Measurements from ENCODE around the gene ZDHHC1. TPM values are rescaled to one million over a fixed set of nuclear protein-coding genes. Genes with fewer than 3 reads are reported as not detected.

Gene ZDHHC1
- total RNA-seq, 1 donor from 2014 or later, result 12.8 TPM

DNA sequence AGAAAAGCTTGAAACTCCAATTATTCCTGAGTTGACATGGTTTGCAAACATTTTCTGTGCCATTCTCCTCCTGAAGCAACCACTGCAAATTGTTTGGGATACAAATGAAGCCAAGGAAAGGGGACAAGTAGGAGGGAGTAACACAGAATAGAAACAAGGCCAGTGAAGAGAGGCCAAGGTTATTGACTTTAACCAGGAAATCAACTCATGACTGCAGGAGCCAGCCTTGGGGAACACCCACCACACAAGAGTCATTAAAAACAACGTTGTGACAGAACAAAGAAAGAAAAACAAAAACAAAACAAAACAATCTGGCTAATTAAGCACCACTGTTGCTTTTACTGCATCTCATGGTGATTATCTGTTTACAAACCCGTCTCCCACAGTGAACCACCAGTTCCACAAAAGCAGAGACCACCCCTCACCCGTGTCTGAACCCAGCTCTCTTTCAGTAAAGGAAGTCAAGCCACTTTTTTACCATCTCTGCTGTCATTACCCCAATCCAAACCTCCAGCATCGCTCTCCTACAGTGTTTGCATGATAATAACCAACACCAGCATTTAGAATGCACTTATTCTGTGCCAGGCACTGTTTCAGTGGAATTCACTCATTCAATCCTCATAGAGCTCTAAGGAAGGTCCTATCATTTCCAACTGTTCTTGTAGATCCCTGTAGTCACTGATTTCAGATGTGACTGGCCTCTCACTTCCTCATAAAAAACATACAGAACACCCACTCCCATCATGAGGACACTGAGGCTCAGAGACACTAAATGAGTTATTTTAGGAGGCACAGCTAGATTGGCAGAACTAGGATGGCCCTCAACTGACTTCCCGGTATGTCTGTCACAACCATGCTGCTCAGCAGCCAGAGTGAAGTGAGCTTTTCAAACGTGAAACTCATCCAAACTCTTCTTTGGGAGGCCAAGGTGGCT, 2.0 kb downstream of the ZDHHC1 start:
- DNase-seq (ENCODE audit: low read depth), result no peak

DNA sequence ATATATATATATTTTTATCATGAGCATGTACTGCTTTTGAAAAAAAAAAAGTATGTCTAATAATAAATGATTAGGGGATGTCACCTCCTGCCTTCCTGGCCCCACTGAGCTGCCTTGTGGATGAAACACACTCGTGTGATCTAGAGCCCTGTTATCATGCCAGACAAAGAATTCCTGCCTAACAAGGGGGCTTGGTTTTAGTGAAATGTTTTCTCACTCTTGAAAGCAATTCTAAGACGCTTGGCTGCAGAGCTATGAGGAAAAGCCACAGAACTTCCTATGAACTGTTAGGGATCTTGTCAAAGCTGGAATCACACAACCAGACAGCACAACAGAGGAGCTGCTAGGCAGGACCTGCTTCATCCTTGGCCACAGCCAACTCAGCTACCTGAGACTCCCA, 4.0 kb downstream of the ZDHHC1 start:
- DNase-seq (ENCODE audit: low read depth), result no peak

DNA sequence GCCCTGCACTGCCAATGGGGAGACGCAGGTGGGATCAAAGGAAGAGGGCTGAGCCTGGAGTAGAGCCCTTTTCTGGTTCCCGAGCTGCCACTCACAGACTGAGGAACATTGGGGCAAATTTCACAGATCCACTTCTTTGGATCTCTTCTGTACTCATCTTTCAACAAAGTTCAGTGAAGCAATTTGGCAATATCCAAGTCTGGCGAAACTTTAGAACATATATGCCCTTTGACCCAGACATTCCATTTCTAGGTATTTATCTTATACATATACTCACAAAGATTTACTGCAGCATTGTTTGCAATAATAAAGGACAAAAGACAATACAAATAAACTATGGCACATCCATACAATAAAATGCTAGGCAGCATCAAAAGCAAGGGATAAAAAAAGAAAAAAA, 4.9 kb downstream of the ZDHHC1 start:
- DNase-seq (ENCODE audit: low read depth), result no peak

DNA sequence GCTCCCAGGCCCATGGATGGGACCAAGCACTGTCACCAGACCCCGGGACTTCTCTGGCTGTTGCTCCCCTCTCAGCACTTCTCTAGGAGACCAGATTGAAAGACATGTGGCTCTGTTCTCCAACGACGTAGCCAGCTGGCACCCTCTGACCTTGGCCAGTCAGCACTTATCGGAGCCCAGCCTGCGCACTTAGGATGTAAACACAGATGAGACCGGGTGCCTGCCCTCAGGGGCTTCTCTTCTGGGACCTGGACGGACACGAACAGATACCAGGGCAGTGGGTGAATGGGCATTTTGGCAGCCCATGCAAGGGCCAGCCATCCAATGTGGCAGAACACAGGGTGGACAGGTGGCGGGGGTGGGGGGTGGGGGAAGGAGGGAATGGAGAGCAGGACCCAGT, 6.6 kb downstream of the ZDHHC1 start:
- DNase-seq (ENCODE audit: low read depth), result no peak

DNA sequence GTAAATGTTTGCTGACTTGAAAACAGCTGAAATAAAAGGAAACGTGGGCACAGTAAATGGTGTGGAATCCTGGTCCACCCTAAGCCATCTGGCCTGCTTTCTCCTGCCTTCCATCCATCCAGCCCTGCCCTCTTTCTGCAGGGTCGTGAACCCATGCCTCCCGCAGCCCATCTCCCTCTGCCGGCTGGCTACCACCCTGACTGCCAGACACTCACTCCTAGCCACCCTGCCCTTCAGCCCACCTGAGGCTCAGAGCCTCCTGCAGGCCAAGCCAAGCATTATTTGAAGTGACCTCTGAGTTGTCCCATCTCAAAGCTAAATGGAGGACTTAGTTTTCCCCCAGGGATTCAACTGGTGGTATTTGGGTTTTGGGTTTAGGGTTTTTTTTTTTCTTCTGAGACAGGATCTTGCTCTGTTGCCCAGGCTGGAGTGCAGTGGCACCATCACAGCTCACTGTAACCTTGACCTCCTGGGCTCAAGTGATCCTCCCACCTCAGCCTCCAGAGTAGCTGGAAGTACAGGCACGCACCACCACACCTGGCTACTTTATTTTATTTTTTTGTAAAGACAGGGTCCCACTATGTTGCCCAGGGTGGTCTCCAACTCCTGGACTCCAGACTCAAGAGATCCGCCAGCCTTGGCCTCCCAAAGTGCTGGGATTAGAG, 8.4 kb downstream of the ZDHHC1 start:
- DNase-seq (ENCODE audit: low read depth), result no peak

DNA sequence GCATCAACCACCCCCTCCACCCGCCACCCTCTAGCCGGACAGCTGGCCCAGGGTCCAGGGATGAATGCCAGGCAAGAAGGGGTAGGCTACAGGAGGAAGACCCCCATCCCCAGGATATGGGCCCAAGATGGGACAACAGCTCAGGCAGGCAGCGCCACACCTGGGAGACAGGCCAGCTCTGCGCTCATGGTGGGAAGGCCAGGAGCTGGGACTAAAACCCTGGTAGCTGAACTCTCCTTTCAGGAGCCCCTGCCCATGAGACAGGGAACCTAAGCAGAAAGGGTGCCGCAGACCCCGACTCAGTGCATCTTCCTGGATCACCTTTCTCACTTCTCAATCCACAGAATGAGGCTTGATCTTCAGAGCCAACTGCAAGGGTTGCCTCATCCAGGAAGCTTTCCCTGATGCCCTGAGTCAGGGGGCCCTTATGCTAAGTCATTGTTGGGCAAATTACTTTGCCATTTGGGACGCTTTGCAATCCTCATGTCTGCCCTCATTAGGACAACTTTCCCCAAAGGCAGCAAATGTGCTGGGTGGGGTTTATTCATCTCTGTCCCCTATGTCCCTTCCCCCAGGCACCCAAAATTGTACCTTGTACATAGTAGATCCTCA, 9.0 kb downstream of the ZDHHC1 start:
- DNase-seq (ENCODE audit: low read depth), result no peak

DNA sequence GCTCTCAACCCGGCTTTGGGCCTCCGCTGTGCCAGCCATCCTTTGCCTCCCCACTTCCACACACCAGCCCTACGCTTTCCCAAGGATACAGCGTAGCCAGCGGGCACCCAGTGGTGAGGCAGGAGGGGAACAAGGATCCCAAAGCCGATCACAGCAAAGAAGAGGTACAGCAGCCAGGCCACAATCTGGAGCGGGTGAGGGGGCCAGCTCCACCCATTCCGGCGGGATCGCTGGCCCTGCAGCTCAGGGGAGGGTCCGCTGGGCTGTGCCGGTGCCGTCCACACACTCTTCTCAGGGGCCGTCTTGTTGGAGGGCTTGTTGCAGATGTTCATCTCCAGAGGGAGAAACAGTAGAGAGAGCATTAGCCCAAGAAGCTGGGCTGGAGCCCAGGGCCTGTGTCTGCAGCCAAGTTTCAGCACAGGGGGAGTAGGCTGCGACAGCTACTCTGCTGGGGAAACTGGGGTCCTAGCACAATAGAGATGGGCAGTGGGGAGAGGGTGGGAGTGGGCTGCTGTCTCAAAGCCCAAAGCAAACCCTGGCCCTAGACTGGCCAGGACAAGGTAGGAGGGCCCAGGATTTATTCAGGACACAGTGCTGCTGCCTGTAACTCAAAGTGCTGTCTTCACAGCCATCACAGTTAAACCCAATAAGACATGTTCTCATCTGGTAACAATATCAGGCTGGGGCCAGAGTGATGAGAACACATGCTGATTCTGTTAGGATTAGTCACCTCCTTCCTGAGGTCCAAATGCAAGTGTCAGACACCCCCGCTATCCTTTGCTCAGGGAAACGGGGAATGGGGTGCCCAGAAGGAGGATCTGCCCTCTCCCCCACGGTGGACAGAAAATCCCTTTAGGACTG, 9.9 kb downstream of the ZDHHC1 start:
- peak; percentile 91 for DNase-seq (ENCODE audit: low read depth)

DNA sequence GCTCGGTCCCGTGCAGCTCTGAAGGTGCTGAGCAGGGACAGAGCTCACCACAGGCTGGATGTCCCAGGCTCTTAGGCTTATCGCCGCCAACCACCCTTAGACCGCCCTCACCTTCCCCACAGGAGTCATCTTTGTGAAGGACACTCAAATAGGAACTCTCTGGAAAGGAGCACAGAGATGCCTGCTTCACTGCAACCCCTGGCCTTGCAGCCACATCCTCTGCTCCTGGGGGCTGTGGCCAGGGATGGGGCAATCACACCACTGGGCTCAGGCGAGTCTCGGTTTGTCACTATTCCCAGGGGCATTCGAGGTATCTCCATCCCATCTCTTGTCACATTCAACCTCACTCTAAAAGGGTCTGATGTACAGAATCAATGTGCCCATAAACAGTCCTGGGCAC, 10.9 kb downstream of the ZDHHC1 start:
- DNase-seq (ENCODE audit: low read depth), result no peak

DNA sequence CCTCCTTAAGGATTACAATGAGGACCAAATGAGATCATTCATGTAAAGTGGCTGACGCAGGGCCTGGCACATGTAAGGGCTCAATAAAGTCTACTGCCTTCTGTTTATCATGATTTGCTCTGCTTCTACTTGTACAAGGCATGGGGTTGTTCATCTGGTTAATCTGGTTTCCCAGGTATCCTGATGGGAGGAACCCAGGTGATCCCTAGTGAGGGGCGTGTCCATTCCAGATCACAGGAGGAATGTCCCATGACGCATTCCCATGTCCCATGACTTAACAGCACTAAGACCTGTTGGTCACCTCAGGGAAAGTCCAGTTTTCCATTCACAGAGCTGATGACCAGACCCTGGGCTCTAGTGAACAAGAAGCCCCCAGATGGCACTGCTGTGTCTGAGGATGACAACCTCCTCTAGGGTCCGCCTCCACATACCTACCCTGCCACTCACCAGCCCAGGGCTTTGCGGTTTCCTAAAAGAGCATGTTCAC, 11.5 kb downstream of the ZDHHC1 start:
- DNase-seq (ENCODE audit: low read depth), result no peak

DNA sequence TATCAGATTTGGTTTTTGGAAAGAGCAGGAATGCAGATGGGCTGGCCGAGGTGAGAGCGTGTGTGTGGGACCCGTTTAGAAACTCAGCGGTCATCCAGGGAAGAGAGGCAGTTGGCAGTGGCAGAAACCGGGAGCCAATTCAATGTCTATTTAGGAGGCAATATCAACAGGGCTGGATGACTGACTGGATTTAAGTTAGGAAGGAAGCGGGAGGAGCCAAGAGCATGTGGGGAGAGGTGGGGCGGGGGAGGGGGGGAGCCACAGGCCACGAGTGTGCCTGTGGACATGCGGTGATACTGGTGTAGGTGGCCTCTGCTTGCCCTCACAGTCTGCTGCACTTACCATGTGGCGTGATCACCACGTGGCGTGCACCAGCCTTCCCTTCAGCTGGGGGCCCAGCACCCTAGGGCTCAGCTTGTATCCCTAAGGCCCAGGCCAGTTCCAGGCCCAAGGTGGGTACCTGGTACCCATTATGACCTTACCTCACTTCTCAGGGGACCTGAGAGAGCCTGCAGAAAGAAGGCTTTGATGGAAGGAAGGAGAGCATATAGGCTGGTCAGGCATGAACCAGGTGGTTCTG, 12.2 kb downstream of the ZDHHC1 start:
- DNase-seq (ENCODE audit: low read depth), result no peak

DNA sequence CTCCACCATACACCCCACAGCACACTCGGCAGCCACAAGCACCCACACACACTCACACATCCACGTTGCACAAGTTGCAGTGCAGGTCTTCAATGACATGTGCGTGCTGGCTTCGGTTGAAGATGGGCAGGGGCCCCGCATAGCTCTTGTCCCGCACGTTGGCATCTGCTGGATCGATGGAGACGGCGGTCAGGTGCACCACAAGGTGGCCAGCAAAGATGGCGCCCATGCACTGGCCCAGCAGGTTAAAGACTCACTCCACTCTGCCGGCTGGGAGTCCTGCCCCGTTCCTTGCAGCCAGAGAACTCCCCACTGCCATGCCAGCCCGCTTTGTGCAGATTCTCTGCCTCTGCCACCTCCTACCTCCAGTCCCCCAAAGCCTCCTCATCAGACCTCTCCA, 15.4 kb downstream of the ZDHHC1 start:
- DNase-seq (ENCODE audit: low read depth), result no peak

DNA sequence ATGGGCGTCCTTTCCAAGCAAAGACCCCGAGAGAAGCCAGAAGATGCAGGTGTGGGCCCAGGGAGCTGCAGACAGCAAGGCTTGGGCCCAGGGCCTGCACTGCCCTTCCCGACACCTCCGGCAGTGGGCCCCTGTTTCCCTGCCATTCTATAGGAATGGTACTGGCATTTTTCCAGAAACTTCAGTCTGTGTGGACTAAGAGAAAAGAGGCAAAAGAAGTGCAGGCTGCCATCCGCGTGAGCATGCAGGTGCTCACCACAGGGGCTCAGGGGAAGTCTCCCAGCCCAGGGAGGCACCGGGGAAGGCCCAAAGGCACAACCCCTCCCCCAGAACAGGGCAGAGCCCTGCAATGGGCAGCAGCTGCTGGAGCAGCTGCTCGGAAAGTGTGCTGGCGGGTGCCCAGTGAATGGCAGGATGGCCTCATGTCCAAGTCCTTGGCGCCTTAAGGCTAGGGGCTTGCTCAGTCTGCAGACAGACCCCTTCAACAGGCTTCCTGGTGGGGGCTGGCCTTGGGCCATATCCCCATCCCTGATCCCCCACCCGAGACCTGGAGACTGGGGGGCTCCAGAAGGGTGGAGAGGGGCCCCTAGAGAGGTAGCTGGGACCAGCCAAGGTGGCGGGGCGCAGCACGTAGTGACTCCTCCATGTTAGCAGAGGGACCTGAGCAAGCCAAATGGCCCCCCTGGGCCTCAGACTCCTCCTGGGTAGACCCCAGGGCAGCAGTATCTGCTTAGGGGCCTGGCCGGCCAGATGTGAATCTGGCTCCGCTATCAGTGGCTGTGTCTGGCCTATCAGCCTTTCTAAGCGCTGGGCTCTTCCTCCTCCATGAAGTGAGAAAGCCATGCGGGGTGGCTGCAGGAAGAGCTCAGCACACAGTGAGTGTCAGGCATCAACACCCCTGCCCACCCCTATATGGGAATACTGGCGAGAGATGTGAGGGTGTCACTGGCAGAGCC, 16.2 kb downstream of the ZDHHC1 start:
- DNase-seq (ENCODE audit: low read depth), result peak; percentile 83

DNA sequence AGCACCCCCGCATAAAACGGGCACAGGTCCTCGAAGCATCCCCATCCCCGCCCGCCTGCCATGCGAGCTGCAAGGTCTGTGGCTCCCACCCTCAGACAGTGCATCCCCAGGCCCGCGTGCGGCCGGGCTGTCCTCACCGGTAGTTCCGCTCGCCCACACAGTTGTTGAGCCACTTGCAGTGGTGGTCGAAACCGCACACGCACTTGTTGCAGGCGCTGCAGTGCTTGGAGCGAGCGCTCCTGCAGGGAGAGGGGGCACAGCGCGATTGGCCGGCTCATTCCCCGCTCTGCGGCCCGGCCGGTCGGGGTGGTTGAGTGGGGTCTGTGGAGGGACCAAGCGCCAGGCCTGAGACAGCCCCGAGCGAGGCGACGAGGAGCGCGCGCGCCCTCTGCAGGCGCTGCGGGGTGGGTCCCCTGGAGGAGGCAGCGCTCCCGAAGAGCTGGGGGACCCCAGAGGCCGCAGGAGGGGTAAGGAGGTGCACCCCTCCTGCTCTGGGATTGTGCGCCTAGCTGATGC, 17.0 kb downstream of the ZDHHC1 start:
- no peak for DNase-seq (ENCODE audit: low read depth)

DNA sequence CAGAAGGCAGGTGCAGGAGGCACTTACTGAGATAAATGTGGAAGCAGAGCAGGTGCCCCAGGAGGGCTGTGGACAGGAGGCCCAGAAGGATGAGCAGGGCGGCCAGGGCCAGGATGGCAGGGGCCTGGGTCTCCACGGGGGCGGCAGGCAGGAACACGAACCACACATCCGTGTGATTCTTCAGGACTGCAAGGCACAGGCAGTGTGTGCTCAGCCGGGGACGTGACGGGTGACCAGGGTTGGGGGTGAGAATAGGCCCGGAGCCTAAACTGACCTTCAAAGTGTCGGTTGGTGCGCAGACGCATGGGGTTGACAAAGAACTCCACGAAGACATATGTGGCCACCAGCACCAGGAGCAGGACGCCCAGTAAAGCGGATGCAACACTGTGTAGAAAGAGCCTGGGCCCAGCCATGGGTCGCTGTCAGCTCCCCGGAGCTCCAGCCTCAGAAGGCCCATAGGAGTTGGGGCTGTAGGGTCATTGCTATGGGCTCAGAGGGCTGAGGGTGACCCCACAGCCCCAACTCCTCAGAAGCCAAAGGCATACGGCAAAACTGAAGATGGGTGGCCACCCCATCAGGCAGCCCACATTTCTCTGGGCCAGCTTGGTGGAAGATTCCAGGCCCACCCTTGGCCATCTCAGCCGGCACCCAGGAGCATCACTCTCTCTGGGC, 17.6 kb downstream of the ZDHHC1 start:
- no peak for DNase-seq (ENCODE audit: low read depth)

DNA sequence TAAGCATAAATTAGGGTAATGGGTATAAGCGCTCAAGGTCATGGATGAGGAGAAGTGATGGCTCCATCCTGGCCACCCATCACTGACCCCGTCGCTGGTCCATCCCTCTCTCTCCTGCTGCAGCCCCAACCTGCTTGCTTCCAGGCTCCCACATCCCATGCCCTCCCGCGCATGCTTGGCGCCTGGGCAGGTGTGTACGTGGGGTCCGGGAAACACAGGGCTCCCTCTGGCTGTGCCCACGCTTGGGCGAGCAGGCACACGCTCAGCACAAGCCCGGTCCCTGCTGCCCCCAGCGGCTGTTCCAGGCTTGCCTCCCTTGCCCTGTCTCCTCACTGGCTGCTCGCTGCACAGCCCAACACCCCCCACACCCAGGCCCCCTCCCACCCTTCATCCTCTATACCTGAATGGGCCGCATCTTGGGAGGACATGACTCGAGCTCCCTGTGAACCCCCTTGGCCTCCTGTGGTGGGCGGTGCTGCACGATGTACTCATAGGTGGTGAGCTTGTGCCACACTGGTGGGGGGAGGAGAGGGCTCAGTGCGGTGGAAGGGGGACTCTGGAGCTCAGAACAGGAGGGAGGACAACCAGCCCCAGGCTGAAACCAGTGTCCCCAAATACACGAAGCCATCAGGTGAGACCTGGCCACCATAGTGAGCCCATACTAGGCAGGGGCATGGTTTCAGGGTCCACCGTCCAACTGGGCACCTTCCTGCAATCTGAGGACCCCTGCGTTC, 18.3 kb downstream of the ZDHHC1 start:
- no peak for DNase-seq (ENCODE audit: low read depth)

DNA sequence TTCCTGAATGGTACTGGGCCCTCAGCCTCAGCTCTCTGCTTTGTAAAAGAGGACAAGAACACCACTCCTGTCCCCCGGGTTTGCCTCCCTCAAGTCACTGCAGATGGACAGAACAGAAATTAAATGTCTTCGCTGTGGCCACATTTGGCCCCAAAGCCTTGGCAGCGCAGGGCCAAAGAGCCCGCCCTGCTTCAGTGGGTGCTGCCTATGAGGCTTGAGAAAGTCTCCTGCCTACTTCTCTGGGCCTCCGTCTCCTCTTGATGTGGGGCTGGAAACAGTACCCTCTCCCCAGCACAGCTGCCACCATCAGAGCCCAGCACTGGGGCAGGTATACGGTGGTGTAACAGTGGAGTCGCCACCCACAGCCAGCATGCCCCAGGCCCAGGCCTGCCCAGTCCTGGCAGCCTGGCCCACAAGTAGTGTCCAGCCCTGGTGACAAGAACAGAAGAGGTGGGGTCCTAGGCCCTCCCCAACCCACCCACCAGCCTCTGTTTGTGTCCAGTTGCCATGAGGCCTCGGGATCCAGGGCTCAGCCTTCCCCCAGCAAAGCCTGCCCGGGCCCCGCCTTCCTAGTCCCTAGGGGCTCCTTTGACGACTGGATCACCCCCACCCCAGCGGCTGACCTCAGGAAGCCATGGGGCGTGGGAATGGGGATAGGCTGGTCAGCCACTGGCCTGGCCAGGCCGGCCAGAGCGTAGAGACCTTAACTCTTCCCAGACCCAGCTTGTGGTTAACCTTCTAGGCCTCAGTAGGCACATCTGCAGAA, 19.1 kb downstream of the ZDHHC1 start:
- DNase-seq (ENCODE audit: low read depth), result peak; percentile 45
